ENCODE results near the gene FAF1. TPM values are rescaled to one million over a fixed set of nuclear protein-coding genes. Genes with fewer than 3 reads are reported as not detected.

The FAF1 gene
- total RNA-seq, 1 experiment from 2014 or later = 78.7 TPM

DNA sequence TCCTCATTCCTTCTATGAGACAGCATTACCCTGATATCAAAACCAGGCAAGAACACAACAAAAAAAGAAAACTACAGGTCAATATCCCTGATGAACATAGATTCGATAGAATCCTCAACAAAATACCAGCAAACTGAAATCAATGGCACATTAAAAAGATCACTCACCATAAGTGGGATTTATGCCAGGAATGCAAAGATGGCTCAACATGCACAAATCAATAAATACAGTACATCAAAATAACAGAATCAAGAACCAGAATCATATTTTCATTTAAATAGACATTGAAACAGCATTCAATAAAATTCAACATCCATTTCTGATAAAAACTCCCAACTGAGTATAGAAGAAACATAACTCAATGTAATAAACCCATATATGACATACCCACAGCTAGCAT is 36.5 kb downstream of the FAF1 start:
- ChIA-PET POLR2A (no interaction called here), CTCF (no interaction called here)
- no peaks in the 10 kb centered on the region for H3K4me1 Mint-ChIP-seq (ENCODE audit: low read depth, unreplicated experiment)

DNA sequence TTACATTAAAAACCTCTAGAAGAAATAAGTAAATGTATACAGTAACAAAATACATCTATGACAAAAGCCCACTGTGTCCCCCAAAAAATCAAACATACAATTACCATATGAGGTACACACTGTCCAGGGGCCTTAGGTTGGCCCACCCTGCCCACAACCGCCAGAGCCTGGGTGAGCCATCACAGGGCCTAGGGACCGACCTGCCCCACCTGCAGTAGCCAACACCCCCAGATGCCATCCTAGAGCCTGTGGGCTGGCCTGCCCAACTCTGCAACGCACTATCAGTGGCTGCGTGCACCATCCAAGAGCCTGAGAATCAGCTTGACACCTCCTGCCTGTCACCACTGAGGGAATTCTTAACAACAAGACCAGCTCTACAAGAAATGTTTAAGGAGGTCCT is 39.0 kb downstream of the FAF1 start:
- Histone ChIP-seq H3K27me3 (replicated peaks; ENCODE audit: control insufficient read depth, insufficient read depth, low read length) (no peaks in the 10 kb centered on the region), H3K4me1 (no peaks in the 10 kb centered on the region), H3K4me3 (ENCODE audit: low read depth, low read length) (no peak overlapping the region), H3K9me3 (peaks cover 7% of the 10 kb centered on the region; the same call in 1 of the 2 replicates), H3K36me3 (ENCODE audit: control insufficient read depth, insufficient read depth, low read length) (no peaks in the 10 kb centered on the region)
- peaks cover 12% of the 10 kb centered on the region for H3K9me3 Mint-ChIP-seq (ENCODE audit: unreplicated experiment)
- H3K27ac Mint-ChIP-seq (ENCODE audit: unreplicated experiment) = no peak overlapping the region
- ChIA-PET CTCF (no interaction called here), POLR2A (no interaction called here)
- H3K36me3 Mint-ChIP-seq (ENCODE audit: insufficient read depth, unreplicated experiment) = peaks cover 10% of the 10 kb centered on the region
- H3K27me3 Mint-ChIP-seq (ENCODE audit: insufficient read depth, unreplicated experiment) = no peaks in the 10 kb centered on the region
- intact Hi-C loops (cut with micrococcal nuclease; ENCODE audit: unreplicated experiment) = no loop called here
- BruUV-seq (replicated peaks) = no TSS peak
- peaks cover 12% of the 10 kb centered on the region for H3K4me1 Mint-ChIP-seq (ENCODE audit: low read depth, unreplicated experiment)
- TF ChIP-seq, protein P1, sequence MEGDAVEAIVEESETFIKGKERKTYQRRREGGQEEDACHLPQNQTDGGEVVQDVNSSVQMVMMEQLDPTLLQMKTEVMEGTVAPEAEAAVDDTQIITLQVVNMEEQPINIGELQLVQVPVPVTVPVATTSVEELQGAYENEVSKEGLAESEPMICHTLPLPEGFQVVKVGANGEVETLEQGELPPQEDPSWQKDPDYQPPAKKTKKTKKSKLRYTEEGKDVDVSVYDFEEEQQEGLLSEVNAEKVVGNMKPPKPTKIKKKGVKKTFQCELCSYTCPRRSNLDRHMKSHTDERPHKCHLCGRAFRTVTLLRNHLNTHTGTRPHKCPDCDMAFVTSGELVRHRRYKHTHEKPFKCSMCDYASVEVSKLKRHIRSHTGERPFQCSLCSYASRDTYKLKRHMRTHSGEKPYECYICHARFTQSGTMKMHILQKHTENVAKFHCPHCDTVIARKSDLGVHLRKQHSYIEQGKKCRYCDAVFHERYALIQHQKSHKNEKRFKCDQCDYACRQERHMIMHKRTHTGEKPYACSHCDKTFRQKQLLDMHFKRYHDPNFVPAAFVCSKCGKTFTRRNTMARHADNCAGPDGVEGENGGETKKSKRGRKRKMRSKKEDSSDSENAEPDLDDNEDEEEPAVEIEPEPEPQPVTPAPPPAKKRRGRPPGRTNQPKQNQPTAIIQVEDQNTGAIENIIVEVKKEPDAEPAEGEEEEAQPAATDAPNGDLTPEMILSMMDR (IDR thresholded peaks at IDR 0.05; ENCODE audit: insufficient read depth in 1 of 2, low read depth in 1 of 2, low read length in 1 of 2, severe bottlenecking in 1 of 2, unreplicated experiment in 1 of 2) = no peak
- no peak for DNase-seq
- H3K4me3 Mint-ChIP-seq (ENCODE audit: unreplicated experiment) = no peak overlapping the region

More for the DNA sequence above, 36.5 kb downstream of the FAF1 start:
- peaks cover 12% of the 10 kb centered on the region for H3K9me3 Mint-ChIP-seq (ENCODE audit: unreplicated experiment)
- H3K4me3 Mint-ChIP-seq (ENCODE audit: unreplicated experiment) = no peak overlapping the region
- H3K27me3 Mint-ChIP-seq (ENCODE audit: insufficient read depth, unreplicated experiment) = no peaks in the 10 kb centered on the region
- BruUV-seq (replicated peaks) = no TSS peak
- Histone ChIP-seq H3K36me3 (ENCODE audit: control insufficient read depth, insufficient read depth, low read length) (no peaks in the 10 kb centered on the region), H3K9me3 (peaks cover 7% of the 10 kb centered on the region; the same call in 1 of the 2 replicates), H3K4me1 (no peaks in the 10 kb centered on the region), H3K27me3 (replicated peaks; ENCODE audit: control insufficient read depth, insufficient read depth, low read length) (no peaks in the 10 kb centered on the region), H3K4me3 (ENCODE audit: low read depth, low read length) (no peak overlapping the region)
- intact Hi-C loops (cut with micrococcal nuclease; ENCODE audit: unreplicated experiment) = no loop called here
- peaks cover 8% of the 10 kb centered on the region for H3K36me3 Mint-ChIP-seq (ENCODE audit: insufficient read depth, unreplicated experiment)
- H3K27ac Mint-ChIP-seq (ENCODE audit: unreplicated experiment) = no peak overlapping the region
- TF ChIP-seq, protein P1 (IDR thresholded peaks at IDR 0.05; ENCODE audit: insufficient read depth in 1 of 2, low read depth in 1 of 2, low read length in 1 of 2, severe bottlenecking in 1 of 2, unreplicated experiment in 1 of 2) = no peak
- DNase-seq = no peak

DNA sequence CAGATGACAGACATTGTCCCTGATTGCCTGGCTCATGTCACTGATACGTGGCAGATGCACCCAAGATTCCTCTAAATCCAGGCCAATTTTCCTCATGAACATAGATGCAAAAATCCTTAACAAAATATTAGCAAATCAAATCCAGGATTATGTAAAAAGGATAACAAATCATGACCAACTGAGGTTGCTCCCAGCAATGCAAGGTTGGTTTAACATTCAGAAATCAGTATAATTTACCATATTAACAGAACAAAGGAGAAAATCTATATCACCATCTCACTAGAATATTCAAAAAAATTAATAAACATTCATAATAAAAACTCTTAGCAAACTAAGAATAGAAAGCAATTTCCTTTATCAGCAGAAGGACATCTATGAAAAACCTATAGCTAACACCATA is 39.7 kb downstream of the FAF1 start:
- CTCF ChIA-PET = no interaction called here
- Histone ChIP-seq H3K4me3 (ENCODE audit: low read depth, low read length) (no peak overlapping the region), H3K36me3 (ENCODE audit: control insufficient read depth, insufficient read depth, low read length) (no peaks in the 10 kb centered on the region), H3K9me3 (peaks cover 7% of the 10 kb centered on the region; the same call in 1 of the 2 replicates), H3K27me3 (replicated peaks; ENCODE audit: control insufficient read depth, insufficient read depth, low read length) (no peaks in the 10 kb centered on the region), H3K4me1 (no peaks in the 10 kb centered on the region)
- Mint-ChIP-seq H3K9me3 (ENCODE audit: unreplicated experiment) (peaks cover 12% of the 10 kb centered on the region), H3K36me3 (ENCODE audit: insufficient read depth, unreplicated experiment) (peaks cover 10% of the 10 kb centered on the region), H3K4me1 (ENCODE audit: low read depth, unreplicated experiment) (peaks cover 12% of the 10 kb centered on the region), H3K27ac (ENCODE audit: unreplicated experiment) (no peak overlapping the region), H3K27me3 (ENCODE audit: insufficient read depth, unreplicated experiment) (no peaks in the 10 kb centered on the region), H3K4me3 (ENCODE audit: unreplicated experiment) (no peak overlapping the region)
- POLR2A ChIA-PET = no interaction called here
- DNase-seq = no peak
- intact Hi-C loops (cut with micrococcal nuclease; ENCODE audit: unreplicated experiment) = no loop called here
- BruUV-seq (replicated peaks) = no TSS peak
- TF ChIP-seq, protein P1 (IDR thresholded peaks at IDR 0.05; ENCODE audit: insufficient read depth in 1 of 2, low read depth in 1 of 2, low read length in 1 of 2, severe bottlenecking in 1 of 2, unreplicated experiment in 1 of 2) = no peak
